Heart left ventricle (tissue), 16 donors: ENCODE results near the gene FBXO41. TPM values are rescaled to one million over a fixed set of nuclear protein-coding genes. Genes with fewer than 3 reads are reported as not detected.

Source experiments
- ATAC-seq, 4 donors: fragments of 200-7000 bp; cut with Tn5 transposase; one replicate each; pipeline ENCODE4 v1.9.1; 2020 to 2022; ENCODE audit warnings: moderate library complexity in 4 of 4, mild to moderate bottlenecking in 3 of 4, moderate number of reproducible peaks in 1 of 4
- DNase-seq, 5 donors: peaks; one replicate each; pipeline ENCODE4 v3.0.0-alpha.2; 2020
- H3K27ac ChIP-seq, 12 donors: fragments of 200-600 bp; sonication (generic) in 4 of 12; one replicate each; pipeline versions ENCODE4 v1.5.0 to v1.8.0; 2016 to 2022; ENCODE audit warnings: mild to moderate bottlenecking in 2 of 12
- H3K27me3 ChIP-seq, 9 donors: fragments of 200-600 bp; sonication (generic) in 2 of 9; one replicate each; pipeline versions ENCODE4 v1.5.1 to v1.8.0; 2016 to 2022; ENCODE audit warnings: mild to moderate bottlenecking in 3 of 9
- H3K36me3 ChIP-seq, 9 donors: fragments of 200-600 bp; sonication (generic) in 2 of 9; one replicate each; pipeline versions ENCODE4 v1.5.0 to v1.8.0; 2018 to 2022; ENCODE audit warnings: mild to moderate bottlenecking in 2 of 9
- H3K4me1 ChIP-seq, 12 donors: fragments of 200-600 bp; sonication (generic) in 4 of 12; one replicate each; pipeline versions ENCODE4 v1.5.0 to v1.8.0; 2016 to 2022; ENCODE audit warnings: mild to moderate bottlenecking in 3 of 12
- H3K4me3 ChIP-seq, 12 donors: fragments of 200-600 bp; sonication (generic) in 4 of 12; one replicate each; pipeline versions ENCODE4 v1.5.0 to v1.8.0; 2017 to 2022; ENCODE audit warnings: mild to moderate bottlenecking in 9 of 12, moderate library complexity in 4 of 12
- H3K9me3 ChIP-seq, 12 donors: fragments of 200-600 bp; sonication (generic) in 4 of 12; one replicate each; pipeline versions ENCODE4 v1.5.0 to v1.8.0; 2016 to 2022; ENCODE audit warnings: mild to moderate bottlenecking in 1 of 12
- CTCF ChIP-seq, 12 donors: fragments of 200-600 bp; sonication (generic) in 4 of 12; IDR thresholded peaks; one replicate each; pipeline versions ENCODE4 v1.5.0 to v1.8.0; 2018 to 2022; ENCODE audit warnings: antibody characterized with exemption in 12 of 12, mild to moderate bottlenecking in 5 of 12
- POLR2A ChIP-seq, 2 donors: fragments of 450-650 bp; IDR thresholded peaks; one replicate each; pipeline ENCODE4 v1.6.1; 2017; ENCODE audit warnings: antibody characterized with exemption in 2 of 2, mild to moderate bottlenecking in 2 of 2, moderate library complexity in 2 of 2
- WGBS, 4 donors: extraction: QIAGEN DNeasy Blood & Tissue Kit in 2 of 4; methylation state at CpG; one replicate each; pipeline versions ENCODE4 v1.1.5 to v1.1.7; 2013 to 2018; 5-methylcytosine and 5-hydroxymethylcytosine counted together
- intact Hi-C, 10 donors: fragments of 100-400 bp; cut with DNase I; formaldehyde crosslinking; loops; one replicate each; pipeline versions ENCODE4 v1.11.1 to v1.14.2; 2022
- polyA plus RNA-seq, 2 donors: library from polyadenylated mRNA; stranded (reverse); fragments of 200-250 nt; gene quantifications; one replicate each; pipeline ENCODE4 v1.2.3, GENCODE V29; 2013
- total RNA-seq, 9 donors: library from RNA; depleted of rRNA in 2 of 9; stranded (reverse); fragments of >200 nt in 2 of 9; fragmentation: NEBNext Ultra II Directional in 3 of 9; extraction: Animal tissue kit (Norgen Biotek cat#: 25700) in 3 of 9; gene quantifications; one replicate each; pipeline versions ENCODE4 v1.1.0 to v1.2.4, GENCODE V29; 2016 to 2023
- donor health status: ischemic (EF 13 %, LVEDD 7.1; RV severe dilation, severe dysfunction).
- donor health status: healthy with polysubstance abuse.
- donor health status: DM: no; HTN: yes; CAD: no.
- donor health status: DM: no; HTN: no; CAD: no.
- donor health status: ischemic (EF 25% LVEDD 6.9; RV normal size, moderate dysfunction).
- donor health status: ischemic (EF 25% LVEDD 5.7; RV mildly dilated, moderate dysfunction).
- donor health status: healthy.
- donor health status: DM: yes; HTN: yes; CAD: no.
- donor health status: ischemic (EF 35%, LVEDD 5.7; RV mildly dilated, moderate dysfunction).
- donor health status: nonischemic (EF 11% LVEDD 7.7; RV severe dilation, severe dysfunction).
- donor health status: DM: yes; HTN: yes; CAD: no.
- donor health status: PGD.
- donor health status: ischemic (EF 29% LVEDD 5.4; RV normal size, mild dysfunction).
- donor health status: nonischemic (EF 23%, LVEDD 6.1; RV moderate dilation, normal function).

Gene FBXO41
- total and polyA plus RNA-seq, 11 donors, result 0.21 to 3.6 (median 0.57) TPM

GRCh38 chr2:73295751-73296400, 11.6 kb upstream of the FBXO41 start:
- H3K27ac ChIP-seq, result no peak overlapping the region
- H3K9me3 ChIP-seq, result no peaks in the 10 kb centered on the region
- no peak for ATAC-seq
- DNase-seq, result no peak
- no peak overlapping the region for H3K4me3 ChIP-seq
- peaks cover 0 to 27% (median 9%) of the 10 kb centered on the region in 12 donors for H3K4me1 ChIP-seq
- H3K36me3 ChIP-seq, result no peaks in the 10 kb centered on the region
- H3K27me3 ChIP-seq, result peaks cover 35 to 89% (median 54%) of the 10 kb centered on the region in 9 donors
- no peak for TF ChIP-seq CTCF (IDR thresholded peaks at IDR 0.05)
- no peak for TF ChIP-seq POLR2A (IDR thresholded peaks at IDR 0.05)
- intact Hi-C loops, result no loop called here
- 23 to 33% (median 29%) methylated on average over 5 of the region's 5 CpGs for WGBS, 4 donors

DNA sequence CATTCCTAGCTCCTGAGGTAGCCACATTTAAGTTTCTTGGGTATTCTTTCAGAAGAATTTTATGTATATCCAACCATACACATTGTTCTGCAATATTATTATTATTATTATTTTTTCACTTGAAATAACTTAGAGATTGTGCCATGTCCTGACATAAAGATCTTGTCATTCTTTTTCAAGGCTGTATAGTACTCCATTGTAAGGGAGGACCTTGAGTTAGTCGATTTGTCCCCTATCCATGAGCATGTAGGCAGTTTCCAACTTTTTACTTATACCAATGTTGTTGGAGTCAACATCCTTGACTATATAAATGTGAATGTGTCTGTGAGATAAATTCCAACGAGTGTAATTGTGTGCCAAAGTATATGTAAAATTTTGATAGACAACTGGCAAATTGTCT, 10.0 kb upstream of the FBXO41 start:
- no peak for ATAC-seq
- peaks cover 41 to 96% (median 66%) of the 10 kb centered on the region in 9 donors for H3K27me3 ChIP-seq
- H3K4me1 ChIP-seq, result peaks cover 0 to 27% (median 9%) of the 10 kb centered on the region in 12 donors
- no peaks in the 10 kb centered on the region for H3K9me3 ChIP-seq
- 82 to 93% (median 87%) methylated on average over 2 of the region's 2 CpGs for WGBS, 4 donors
- no peaks in the 10 kb centered on the region for H3K36me3 ChIP-seq
- H3K27ac ChIP-seq, result no peak overlapping the region
- no peak for TF ChIP-seq POLR2A (IDR thresholded peaks at IDR 0.05)
- no peak for TF ChIP-seq CTCF (IDR thresholded peaks at IDR 0.05)
- no peak for DNase-seq
- intact Hi-C loops, result no loop called here
- no peak overlapping the region for H3K4me3 ChIP-seq

DNA sequence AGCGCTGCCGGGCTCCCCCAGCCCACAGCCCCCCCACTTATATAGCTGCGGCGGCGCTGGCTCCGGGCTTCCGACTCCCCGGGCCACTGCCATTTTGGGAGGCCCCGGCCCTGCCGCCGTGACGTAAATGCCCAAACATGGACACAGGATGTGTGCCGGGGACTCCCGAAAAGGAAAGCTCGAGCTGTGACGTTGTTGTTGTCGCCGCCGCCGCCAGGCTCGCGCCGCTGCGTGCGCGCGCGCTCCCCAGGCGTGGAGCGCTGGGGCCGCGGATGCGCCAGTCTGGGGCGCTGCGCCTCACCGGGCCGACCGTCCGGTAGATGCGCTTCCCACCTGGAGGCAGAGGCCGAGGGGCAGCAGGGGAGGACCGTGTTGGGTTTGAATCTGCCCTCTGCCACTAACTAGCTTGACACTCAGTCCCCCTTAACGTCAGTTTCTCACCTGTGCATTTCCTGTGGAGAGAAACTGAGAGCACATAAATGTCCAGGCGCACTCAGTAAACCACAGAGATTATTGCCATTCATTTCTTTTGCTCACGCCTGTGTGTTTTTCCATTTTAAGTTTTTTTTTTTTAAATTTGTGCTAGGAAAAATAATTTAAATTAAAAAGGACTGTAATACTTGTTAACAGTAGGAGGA, 9.4 kb upstream of the FBXO41 start, which contains the start of gene EGR4:
Gene EGR4, minus strand, starts transcription at position 15 of the 638 bp plus-strand sequence. CDS start 231 bp downstream, outside the sequence.
- intact Hi-C loops, result no loop called here
- peak within 1 kb of the TSS; percentile 19 to 63 (median 42) for H3K4me3 ChIP-seq
- peaks cover 42 to 98% (median 69%) of the 10 kb centered on the region in 9 donors for H3K27me3 ChIP-seq
- no peak within 1 kb of the TSS for H3K27ac ChIP-seq
- peaks cover 0 to 27% (median 9%) of the 10 kb centered on the region in 12 donors for H3K4me1 ChIP-seq
- DNase-seq (peak; percentile 32 to 75 (median 59)), ATAC-seq (peak in 3 of 4 donors; percentile 68 to 83 (median 72))
- 2 to 6% (median 3%) methylated on average over 15 to 45 of the region's 45 CpGs for WGBS, 4 donors
- TF ChIP-seq POLR2A (IDR thresholded peaks at IDR 0.05) (no peak), CTCF (IDR thresholded peaks at IDR 0.05) (no peak)
- H3K36me3 ChIP-seq, result no peaks in the 10 kb centered on the region
- H3K9me3 ChIP-seq, result no peaks in the 10 kb centered on the region

- peaks cover 42 to 99% (median 69%) of the 10 kb centered on the region in 9 donors for H3K27me3 ChIP-seq
- no peak for DNase-seq
- intact Hi-C loops, result no loop called here
Measured at GRCh38 chr2:73292906-73293533, 8.7 kb upstream of the FBXO41 start.

More at GRCh38 chr2:73292906-73293533, 8.7 kb upstream of the FBXO41 start:
- H3K36me3 ChIP-seq, result no peaks in the 10 kb centered on the region
- no peaks in the 10 kb centered on the region for H3K9me3 ChIP-seq
- TF ChIP-seq CTCF (IDR thresholded peaks at IDR 0.05), result no peak
- no peak for TF ChIP-seq POLR2A (IDR thresholded peaks at IDR 0.05)
- H3K4me3 ChIP-seq, result peak overlapping the region; percentile 19 to 63 (median 42)
- H3K27ac ChIP-seq, result no peak overlapping the region
- WGBS, 4 donors, result 3 to 40% (median 4%) methylated on average over 1 to 64 of the region's 64 CpGs
- ATAC-seq, result peak in 1 of 4 donors; percentile 11
- H3K4me1 ChIP-seq, result peaks cover 0 to 27% (median 9%) of the 10 kb centered on the region in 12 donors
